IMR-90 (cell line): ENCODE measurements around the gene ERN1.

Source experiments
- CTCF ChIP-seq: conservative IDR thresholded peaks from 2 replicates; pipeline ENCODE4 v1.5.1; 2012; ENCODE audit warnings: mild to moderate bottlenecking, low read depth, low read length, improper control_type of control experiment
- POLR2A ChIP-seq: IDR thresholded peaks from 2 replicates; pipeline ENCODE4 v1.6.1; 2012; ENCODE audit warnings: mild to moderate bottlenecking, low read depth, low read length
- RCOR1 ChIP-seq: IDR thresholded peaks from 2 replicates; pipeline ENCODE4 v1.6.1; 2012; ENCODE audit warnings: mild to moderate bottlenecking, low read length, improper control_type of control experiment; ENCODE audit not compliant: insufficient replicate concordance
- RFX5 ChIP-seq: IDR thresholded peaks from 2 replicates; pipeline ENCODE4 v1.8.0; 2012; ENCODE audit warnings: low read depth, mild to moderate bottlenecking, low read length, moderate library complexity
- TF ChIP-seq, protein P1 (sequence below): fragments of 150-350 bp; IDR thresholded peaks from 2 replicates; pipeline ENCODE4 v1.6.1; 2017; ENCODE audit warnings: mild to moderate bottlenecking, antibody characterized with exemption, low read length, low read depth

GRCh38 chr17:63991611-63992010, 138.3 kb downstream of the ERN1 start:
- no peak for TF ChIP-seq POLR2A
- no peak for TF ChIP-seq CTCF
- TF ChIP-seq RCOR1: no peak
- TF ChIP-seq, protein P1, sequence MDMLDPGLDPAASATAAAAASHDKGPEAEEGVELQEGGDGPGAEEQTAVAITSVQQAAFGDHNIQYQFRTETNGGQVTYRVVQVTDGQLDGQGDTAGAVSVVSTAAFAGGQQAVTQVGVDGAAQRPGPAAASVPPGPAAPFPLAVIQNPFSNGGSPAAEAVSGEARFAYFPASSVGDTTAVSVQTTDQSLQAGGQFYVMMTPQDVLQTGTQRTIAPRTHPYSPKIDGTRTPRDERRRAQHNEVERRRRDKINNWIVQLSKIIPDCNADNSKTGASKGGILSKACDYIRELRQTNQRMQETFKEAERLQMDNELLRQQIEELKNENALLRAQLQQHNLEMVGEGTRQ: no peak
- TF ChIP-seq RFX5: no peak
